Upper lobe of right lung (tissue), 1 donor: ENCODE data around the gene SLC16A11. TPM values are rescaled to one million over a fixed set of nuclear protein-coding genes. Genes with fewer than 3 reads are reported as not detected.

Source experiments
- ATAC-seq: fragments of 200-7000 bp; cut with Tn5 transposase; one replicate; pipeline ENCODE4 v1.9.1; 2020; ENCODE audit warnings: mild to moderate bottlenecking, moderate library complexity
- DNase-seq: peaks from one replicate; pipeline ENCODE4 v3.0.0-alpha.2; 2020
- H3K27ac ChIP-seq: fragments of 200-600 bp; one replicate; pipeline ENCODE4 v1.8.0; 2022
- H3K27me3 ChIP-seq: fragments of 200-600 bp; one replicate; pipeline ENCODE4 v1.8.0; 2022; ENCODE audit warnings: mild to moderate bottlenecking
- H3K36me3 ChIP-seq: fragments of 200-600 bp; one replicate; pipeline ENCODE4 v1.8.0; 2022
- H3K4me1 ChIP-seq: fragments of 200-600 bp; one replicate; pipeline ENCODE4 v1.8.0; 2022
- H3K4me3 ChIP-seq: fragments of 200-600 bp; one replicate; pipeline ENCODE4 v1.8.0; 2022; ENCODE audit warnings: mild to moderate bottlenecking
- H3K9me3 ChIP-seq: fragments of 200-600 bp; one replicate; pipeline ENCODE4 v1.8.0; 2022
- intact Hi-C: fragments of 100-400 bp; cut with DNase I; formaldehyde crosslinking; loops from one replicate; pipeline ENCODE4 v1.11.0; 2022
- total RNA-seq: library from RNA; stranded (reverse); fragmentation: NEBNext Ultra II Directional; extraction: Animal tissue kit (Norgen Biotek cat#: 25700); gene quantifications from one replicate; pipeline ENCODE4 v1.2.1, GENCODE V29; 2021
- TF ChIP-seq, protein P1 (sequence below): fragments of 200-600 bp; IDR thresholded peaks from one replicate; pipeline ENCODE4 v1.8.0; 2022; ENCODE audit warnings: antibody characterized with exemption
- donor health status: DM: no; HTN: yes; CAD: no; lungs with severe emphysema.

Gene SLC16A11
- total RNA-seq, 1 donor from 2014 or later: 6.8 TPM

DNA sequence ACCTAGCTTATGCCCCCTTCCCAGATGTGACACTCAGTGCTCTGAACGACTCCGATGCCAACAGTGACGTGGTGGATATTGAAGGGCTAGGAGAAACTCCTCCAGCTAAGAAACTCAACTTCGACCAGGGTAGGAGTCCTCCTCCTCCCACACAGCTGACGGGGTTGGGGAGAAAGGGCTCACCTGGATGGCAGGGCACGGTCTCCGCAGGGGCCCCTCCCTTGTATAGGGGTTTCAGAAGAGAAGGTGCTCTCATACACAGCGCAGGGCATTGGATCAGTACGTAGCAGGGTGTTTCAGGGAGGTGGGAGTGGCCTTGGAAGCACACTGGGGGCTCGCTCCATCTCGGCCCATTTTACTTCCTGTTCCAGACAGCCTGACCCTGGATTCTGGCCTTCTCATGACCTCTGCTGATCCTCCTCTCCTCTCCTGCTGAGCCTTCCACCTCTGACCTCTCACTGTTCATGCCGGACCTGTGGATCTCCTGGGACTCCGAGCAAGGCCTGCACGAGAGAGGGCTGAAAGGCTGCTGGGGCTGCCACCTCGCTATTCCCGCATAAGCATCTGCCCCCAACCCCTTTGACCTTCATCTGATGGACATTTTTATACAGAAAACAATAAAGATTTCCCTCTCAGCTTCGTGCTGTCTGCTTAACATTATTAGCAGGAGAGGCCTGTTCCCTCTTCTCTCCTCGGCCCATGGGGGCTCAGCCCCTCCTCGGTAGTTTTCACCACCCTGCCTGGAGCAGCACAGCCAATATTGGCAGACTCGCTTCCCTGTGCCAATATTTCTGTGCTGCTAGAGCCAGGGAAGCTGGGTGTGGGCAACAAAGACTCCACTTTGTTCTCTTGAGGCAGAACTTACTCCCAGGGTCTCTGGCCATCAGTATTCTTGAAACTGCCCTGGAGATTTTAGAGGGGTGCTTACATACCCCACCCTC, 26.7 kb downstream of the SLC16A11 start:
- TF ChIP-seq, protein P1, sequence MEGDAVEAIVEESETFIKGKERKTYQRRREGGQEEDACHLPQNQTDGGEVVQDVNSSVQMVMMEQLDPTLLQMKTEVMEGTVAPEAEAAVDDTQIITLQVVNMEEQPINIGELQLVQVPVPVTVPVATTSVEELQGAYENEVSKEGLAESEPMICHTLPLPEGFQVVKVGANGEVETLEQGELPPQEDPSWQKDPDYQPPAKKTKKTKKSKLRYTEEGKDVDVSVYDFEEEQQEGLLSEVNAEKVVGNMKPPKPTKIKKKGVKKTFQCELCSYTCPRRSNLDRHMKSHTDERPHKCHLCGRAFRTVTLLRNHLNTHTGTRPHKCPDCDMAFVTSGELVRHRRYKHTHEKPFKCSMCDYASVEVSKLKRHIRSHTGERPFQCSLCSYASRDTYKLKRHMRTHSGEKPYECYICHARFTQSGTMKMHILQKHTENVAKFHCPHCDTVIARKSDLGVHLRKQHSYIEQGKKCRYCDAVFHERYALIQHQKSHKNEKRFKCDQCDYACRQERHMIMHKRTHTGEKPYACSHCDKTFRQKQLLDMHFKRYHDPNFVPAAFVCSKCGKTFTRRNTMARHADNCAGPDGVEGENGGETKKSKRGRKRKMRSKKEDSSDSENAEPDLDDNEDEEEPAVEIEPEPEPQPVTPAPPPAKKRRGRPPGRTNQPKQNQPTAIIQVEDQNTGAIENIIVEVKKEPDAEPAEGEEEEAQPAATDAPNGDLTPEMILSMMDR: no peak
- DNase-seq: no peak
- peak overlapping the region; percentile 88 for H3K27ac ChIP-seq
- no peak for ATAC-seq
- H3K27me3 ChIP-seq: no peaks in the 10 kb centered on the region
- peak overlapping the region; percentile 57 for H3K4me3 ChIP-seq
- peaks cover 50% of the 10 kb centered on the region for H3K4me1 ChIP-seq
- H3K9me3 ChIP-seq: no peaks in the 10 kb centered on the region
- intact Hi-C loops: no loop called here
- peaks cover 10% of the 10 kb centered on the region for H3K36me3 ChIP-seq

- Histone ChIP-seq H3K27me3 (no peaks in the 10 kb centered on the region), H3K4me1 (peaks cover 44% of the 10 kb centered on the region), H3K4me3 (no peak overlapping the region), H3K36me3 (peaks cover 10% of the 10 kb centered on the region), H3K27ac (peak overlapping the region; percentile 100), H3K9me3 (no peaks in the 10 kb centered on the region)
- ATAC-seq (no peak), DNase-seq (no peak)
- TF ChIP-seq, protein P1: no peak
- intact Hi-C loops: no loop called here
These were observed 27.5 kb downstream of the SLC16A11 start for GRCh38 chr17:7016418-7016817.

DNA sequence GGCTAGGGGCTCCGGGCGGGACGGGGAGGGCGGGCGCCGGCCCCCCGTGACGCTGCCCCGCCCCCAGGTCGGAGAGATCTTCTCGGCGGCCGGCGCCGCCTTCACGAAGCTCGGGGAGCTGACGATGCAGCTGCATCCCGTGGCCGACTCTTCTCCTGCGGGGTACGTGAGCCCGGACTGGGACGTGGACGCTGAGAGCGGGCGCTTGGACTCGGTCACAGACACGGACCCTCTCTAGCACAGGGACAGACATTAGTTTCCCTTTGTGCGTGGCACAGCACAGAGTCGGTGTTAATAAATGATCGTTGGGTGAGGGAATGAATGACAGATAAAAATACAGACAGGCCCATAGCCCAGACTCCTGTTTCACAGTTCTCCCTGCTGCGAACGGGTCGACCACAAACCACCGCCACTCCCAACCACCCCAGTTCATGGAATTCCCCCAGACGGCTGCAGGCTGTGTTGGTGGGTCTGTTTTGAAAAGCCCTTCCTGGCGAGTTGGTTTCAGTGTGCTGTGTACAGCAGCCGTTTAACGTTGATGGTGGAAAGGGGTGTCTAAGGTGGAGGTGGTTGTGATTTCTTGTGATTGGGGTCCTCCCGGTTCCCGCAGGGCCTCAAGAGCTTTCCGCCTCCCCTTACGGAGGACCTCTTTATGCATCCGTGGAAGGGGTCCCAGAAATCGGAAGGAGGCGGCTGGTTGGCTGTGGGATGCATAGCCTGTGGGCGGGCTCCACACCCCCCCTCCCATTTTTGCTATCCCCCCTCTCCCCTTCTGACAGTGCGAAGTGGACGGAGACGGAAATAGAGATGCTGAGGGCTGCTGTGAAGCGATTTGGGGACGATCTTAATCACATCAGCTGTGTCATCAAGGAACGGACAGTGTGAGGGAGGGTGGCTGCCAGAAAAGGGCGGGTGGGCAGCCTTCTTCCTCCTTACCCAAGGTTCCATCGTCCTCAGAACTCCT, 28.6 kb downstream of the SLC16A11 start:
- Histone ChIP-seq H3K4me3 (peak overlapping the region; percentile 94), H3K27ac (peak overlapping the region; percentile 100), H3K4me1 (peaks cover 48% of the 10 kb centered on the region), H3K9me3 (no peaks in the 10 kb centered on the region), H3K36me3 (peaks cover 10% of the 10 kb centered on the region), H3K27me3 (no peaks in the 10 kb centered on the region)
- intact Hi-C loops: no loop called here
- ATAC-seq (no peak), DNase-seq (no peak)
- TF ChIP-seq, protein P1: peak; percentile 24

- Histone ChIP-seq H3K36me3 (peaks cover 17% of the 10 kb centered on the region), H3K4me3 (peak overlapping the region; percentile 94), H3K27ac (peak overlapping the region; percentile 100), H3K9me3 (no peaks in the 10 kb centered on the region), H3K27me3 (no peaks in the 10 kb centered on the region), H3K4me1 (peaks cover 51% of the 10 kb centered on the region)
- peak; percentile 92 for ATAC-seq
- TF ChIP-seq, protein P1: peak; percentile 77
- DNase-seq: peak; percentile 99
- intact Hi-C loops: no loop called here
These were observed 29.5 kb downstream of the SLC16A11 start for GRCh38 chr17:7014261-7014994.

DNA sequence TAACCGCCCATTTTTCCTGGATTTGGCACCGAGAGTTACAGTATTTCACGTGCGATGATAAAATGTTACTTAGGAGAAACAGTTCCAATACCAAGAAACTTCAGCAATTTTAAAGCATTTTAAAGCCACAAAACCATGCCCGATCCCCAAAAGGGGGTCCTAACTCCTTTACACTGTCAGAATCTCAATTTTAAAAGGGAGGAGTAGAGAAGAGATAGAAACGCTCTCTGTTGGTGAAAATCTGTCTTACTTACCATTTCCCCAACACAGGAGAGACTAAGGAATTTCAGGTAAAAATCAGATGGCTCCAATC, 32.0 kb downstream of the SLC16A11 start:
- H3K4me3 ChIP-seq: peak overlapping the region; percentile 94
- ATAC-seq: no peak
- H3K36me3 ChIP-seq: peaks cover 31% of the 10 kb centered on the region
- no peaks in the 10 kb centered on the region for H3K9me3 ChIP-seq
- intact Hi-C loops: no loop called here
- TF ChIP-seq, protein P1: no peak
- no peak for DNase-seq
- H3K27ac ChIP-seq: peak overlapping the region; percentile 100
- peaks cover 40% of the 10 kb centered on the region for H3K4me1 ChIP-seq
- no peaks in the 10 kb centered on the region for H3K27me3 ChIP-seq
